GM19238 (cell line): Measurements from ENCODE around the gene RNASET2.
"Not testable (repeated sequence)": the region's sequence is repeated elsewhere in the genome, so short reads cannot be mapped to it uniquely, and the experiment has no call there.

Experiments
- DNase-seq: peaks from one replicate; pipeline ENCODE4 v3.0.0; 2011; ENCODE audit warnings: low spot score; ENCODE audit not compliant: insufficient read length

RNASET2 gene

DNA sequence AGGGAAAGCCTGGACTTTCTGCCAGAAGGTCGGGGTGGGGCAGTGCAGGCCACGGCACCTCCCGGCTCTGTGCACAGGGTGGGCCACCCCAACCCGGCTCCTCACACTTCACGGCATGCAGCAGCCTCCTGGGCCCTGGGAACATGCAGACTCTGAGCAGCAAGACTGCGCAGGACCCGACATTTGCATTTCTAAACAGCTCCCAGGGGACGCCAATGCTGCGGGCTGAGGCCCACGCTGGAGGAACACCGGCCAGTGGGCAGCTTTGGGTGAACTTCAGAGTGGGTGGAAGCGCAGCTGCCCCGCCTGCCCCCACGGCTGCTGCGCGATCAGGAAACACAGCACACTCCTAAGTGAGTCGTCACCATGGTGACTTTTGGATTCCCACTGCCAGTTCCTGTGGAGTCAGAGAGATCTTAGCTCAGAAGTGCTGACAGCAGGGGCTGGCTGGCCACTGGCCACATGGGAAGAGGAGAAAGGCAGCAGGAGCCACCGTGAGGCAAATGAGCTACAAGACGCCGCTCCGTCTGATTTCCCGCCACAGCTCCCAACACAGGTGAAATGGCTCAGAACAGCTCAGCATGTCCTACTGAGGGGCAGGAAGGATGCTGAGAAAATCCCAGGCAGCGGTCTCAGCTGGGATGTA, 52.1 kb downstream of the RNASET2 start:
- DNase-seq, result no peak

DNA sequence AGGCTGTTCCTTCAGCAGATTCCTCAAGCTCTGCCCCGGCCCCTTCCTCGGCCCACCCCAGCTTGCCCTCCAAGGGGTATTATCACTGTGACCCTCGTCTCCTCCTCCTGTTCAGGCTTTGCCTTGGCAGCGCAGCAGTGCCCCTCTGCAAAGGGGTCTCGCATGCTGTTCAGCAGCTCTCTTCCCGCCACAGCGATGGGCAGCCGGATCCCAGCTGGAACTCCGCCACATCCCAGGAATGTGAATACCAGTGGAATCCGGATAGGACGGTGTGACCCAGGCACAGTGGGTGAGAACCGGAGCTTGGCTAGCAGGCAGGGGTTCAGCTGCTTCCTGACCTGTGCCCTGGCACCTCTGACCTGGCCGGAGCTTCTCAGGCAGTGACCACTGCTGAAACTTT, 52.9 kb downstream of the RNASET2 start:
- DNase-seq, result no peak

DNA sequence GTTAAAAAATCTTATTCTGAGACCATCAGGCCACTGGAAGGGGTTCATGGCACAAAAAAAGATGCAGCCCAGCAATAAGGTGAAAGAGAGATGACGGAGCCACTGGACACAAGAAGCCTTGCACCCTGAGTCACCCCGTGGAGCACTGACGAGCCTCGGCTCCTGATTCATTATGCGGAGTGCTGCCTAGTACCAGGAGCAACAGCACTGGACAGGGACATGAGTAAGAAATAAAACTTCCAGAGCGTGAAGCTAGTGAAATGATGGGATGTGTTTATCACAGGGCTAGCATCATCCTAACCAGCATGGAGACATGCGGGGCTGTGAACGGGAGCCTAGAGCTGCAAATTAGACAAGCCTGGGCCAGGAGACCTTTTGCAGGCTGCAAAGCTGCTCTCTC, 53.3 kb downstream of the RNASET2 start:
- no peak for DNase-seq

GRCh38 chr6:166902211-166902755, 54.1 kb downstream of the RNASET2 start:
- no peak for DNase-seq

- DNase-seq, result no peak
These were observed 54.7 kb downstream of the RNASET2 start for GRCh38 chr6:166901626-166902025.

DNA sequence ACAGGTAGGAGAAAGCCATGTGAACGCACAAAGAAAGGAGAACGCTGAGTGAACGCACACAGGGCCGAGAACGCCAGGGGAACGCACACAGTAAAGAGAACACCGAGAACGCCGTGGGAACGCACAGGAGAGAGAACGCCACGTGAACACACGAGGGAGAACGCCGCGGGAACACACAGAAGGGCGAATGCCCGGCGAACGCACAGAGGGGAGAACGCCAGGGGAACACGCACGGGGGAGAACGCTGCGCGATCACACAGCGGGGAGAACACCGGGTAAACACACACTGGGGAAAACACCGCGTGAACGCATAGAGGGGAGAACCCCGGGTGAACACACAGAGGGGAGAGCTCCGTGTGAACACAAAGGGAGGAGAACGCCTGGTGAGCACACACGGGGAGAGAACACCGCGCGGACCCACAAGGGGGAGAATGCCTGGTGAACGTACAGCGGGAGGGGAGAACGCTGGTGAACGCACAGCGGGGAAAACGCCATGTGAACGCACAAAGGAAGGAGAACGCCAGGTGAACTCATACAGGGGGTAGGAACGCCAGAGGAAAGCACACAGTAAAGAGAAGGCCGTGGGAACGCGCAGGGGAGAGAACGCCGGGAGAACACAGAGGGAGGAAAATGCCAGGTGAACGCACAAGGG, 55.3 kb downstream of the RNASET2 start:
- no peak for DNase-seq

GRCh38 chr6:166900130-166900708, 56.1 kb downstream of the RNASET2 start:
- no peak for DNase-seq

DNA sequence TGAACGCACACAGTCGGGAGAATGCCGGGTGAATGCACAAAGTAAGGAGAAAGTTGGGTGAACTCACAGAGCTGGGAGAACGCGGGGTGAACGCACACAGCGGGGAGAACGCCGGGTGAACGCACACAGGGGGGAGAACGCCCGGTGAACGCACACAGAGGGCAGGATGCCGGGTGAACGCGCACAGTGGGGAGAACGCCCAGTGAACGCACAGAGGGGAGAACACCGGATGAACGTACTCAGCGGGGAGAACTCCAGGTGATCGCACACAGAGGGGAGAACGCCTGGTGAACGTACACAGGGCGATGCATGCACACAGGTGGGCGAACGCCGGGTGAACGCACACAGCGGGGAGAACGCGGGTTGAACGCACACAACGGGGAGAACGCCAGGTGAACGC, 57.4 kb downstream of the RNASET2 start:
- no peak for DNase-seq

DNA sequence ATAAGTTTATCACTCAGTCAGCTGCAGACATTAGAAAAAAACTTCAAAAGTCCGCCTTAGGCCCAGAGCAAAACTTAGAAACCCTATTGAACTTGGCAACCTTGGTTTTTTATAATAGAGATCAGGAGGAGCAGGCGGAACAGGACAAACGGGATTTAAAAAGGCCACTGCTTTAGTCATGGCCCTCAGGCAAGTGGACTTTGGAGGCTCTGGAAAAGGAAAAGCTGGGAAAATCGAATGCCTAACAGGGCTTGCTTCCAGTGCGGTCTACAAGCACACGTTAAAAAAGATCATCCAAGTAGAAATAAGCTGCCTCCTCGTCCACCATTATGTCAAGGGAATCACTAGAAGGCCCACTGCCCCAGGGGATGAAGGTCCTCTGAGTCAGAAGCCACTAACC, 61.7 kb downstream of the RNASET2 start:
- DNase-seq, result not testable (repeated sequence)

- not testable (repeated sequence) for DNase-seq
These were observed 63.9 kb downstream of the RNASET2 start for GRCh38 chr6:166892472-166892871.

DNA sequence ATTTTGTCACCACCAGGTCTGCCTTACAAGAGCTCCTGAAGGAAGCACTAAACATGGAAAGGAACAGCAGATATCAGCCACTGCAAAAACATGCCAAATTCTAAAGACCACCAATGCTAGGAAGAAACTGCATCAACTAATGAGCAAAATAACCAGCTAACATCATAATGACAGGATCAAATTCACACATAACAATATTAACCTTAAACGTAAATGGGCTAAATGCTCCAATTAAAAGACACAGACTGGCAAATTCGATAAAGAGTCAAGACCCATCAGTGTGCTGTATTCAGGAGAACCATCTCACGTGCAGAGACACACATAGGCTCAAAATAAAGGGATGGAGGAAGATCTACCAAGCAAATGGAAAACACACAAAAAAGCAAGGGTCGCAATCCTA, 69.6 kb downstream of the RNASET2 start:
- not testable (repeated sequence) for DNase-seq

GRCh38 chr6:166884958-166885357, 71.4 kb downstream of the RNASET2 start:
- not testable (repeated sequence) for DNase-seq

DNA sequence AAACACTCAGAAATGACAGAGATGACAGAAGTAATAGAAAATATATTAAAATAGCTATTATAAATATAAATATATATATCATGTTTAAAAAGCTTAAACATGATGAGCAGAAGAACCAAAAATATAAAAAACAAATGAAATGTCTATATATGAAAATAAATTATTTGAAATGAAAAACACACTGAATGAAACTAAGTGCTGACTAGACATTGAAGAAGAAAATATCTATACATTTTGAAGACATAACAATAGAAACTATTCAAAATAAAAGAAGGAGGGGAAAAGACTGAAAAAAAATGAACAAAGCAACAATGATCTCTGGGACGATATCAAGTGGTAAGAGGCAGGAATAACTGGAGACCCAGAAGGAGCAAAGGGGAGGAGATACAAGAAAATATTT, 76.8 kb downstream of the RNASET2 start:
- no peak for DNase-seq
